Keratinocyte (primary cell): Measurements from ENCODE around the gene GPX3. TPM values are rescaled to one million over a fixed set of nuclear protein-coding genes. Genes with fewer than 3 reads are reported as not detected.

ENCODE experiments used
- DNase-seq: peaks from one replicate; pipeline ENCODE4 v3.0.0-alpha.2; 2011; ENCODE audit warnings: low read depth, missing footprints, low spot score
- FAIRE-seq: peaks from 2 replicates; lab custom pipeline; 2011; peaks lifted over from hg19 to GRCh38; lab: Jason Lieb, UNC
- H2AFZ ChIP-seq: 2 replicates; pipeline ENCODE4 v1.6.0; 2012; ENCODE audit warnings: low read length, control low read depth, inconsistent platforms; ENCODE audit not compliant: control insufficient read depth
- H3K27ac ChIP-seq: 2 replicates; pipeline ENCODE4 v1.5.1; 2011; ENCODE audit warnings: low read length; ENCODE audit not compliant: control insufficient read depth, insufficient read depth
- H3K27me3 ChIP-seq: 3 replicates; pipeline ENCODE4 v1.6.0; 2011; ENCODE audit warnings: low read length; ENCODE audit not compliant: control insufficient read depth, insufficient read depth; ENCODE audit errors: extremely low read depth
- H3K36me3 ChIP-seq, 2 experiments: 2 replicates in 1 of 2; 3 replicates in 1 of 2; pipeline ENCODE4 v1.5.1; 2011; ENCODE audit warnings: low read length in 2 of 2, mild to moderate bottlenecking in 1 of 2; ENCODE audit not compliant: control insufficient read depth in 2 of 2, insufficient read depth in 2 of 2; ENCODE audit errors: extremely low read depth in 1 of 2
- H3K4me1 ChIP-seq: 3 replicates; pipeline ENCODE4 v1.5.1; 2011; ENCODE audit warnings: low read length; ENCODE audit not compliant: control insufficient read depth, insufficient read depth; ENCODE audit errors: extremely low read depth
- H3K4me2 ChIP-seq: 3 replicates; pipeline ENCODE4 v1.6.0; 2011; ENCODE audit warnings: low read depth, low read length; ENCODE audit not compliant: control insufficient read depth, insufficient read depth; ENCODE audit errors: extremely low read depth
- H3K4me3 ChIP-seq, 3 experiments: fragments of 200-600 bp in 1 of 3; sonication (generic) in 1 of 3; 2 replicates in 2 of 3; 3 replicates in 1 of 3; pipeline ENCODE4 v1.5.1; 2011 to 2016; ENCODE audit warnings: low read length in 3 of 3, mild to moderate bottlenecking in 3 of 3, control low read depth in 2 of 3, inconsistent platforms in 1 of 3, low read depth in 1 of 3, mixed read lengths in 1 of 3, mixed run types in 1 of 3, moderate library complexity in 1 of 3; ENCODE audit not compliant: control insufficient read depth in 2 of 3, insufficient read depth in 2 of 3; ENCODE audit errors: extremely low read depth in 1 of 3
- H3K79me2 ChIP-seq: 2 replicates; pipeline ENCODE4 v1.6.0; 2012; ENCODE audit warnings: low read length; ENCODE audit not compliant: control insufficient read depth, insufficient read depth
- H3K9ac ChIP-seq: 3 replicates; pipeline ENCODE4 v1.6.0; 2011; ENCODE audit warnings: low read length; ENCODE audit not compliant: control insufficient read depth, insufficient read depth; ENCODE audit errors: extremely low read depth
- H3K9me1 ChIP-seq: 3 replicates; pipeline ENCODE4 v1.6.0; 2011; ENCODE audit warnings: low read length; ENCODE audit not compliant: control insufficient read depth, insufficient read depth; ENCODE audit errors: extremely low read depth
- H3K9me3 ChIP-seq: 2 replicates; pipeline ENCODE4 v1.5.1; 2012; ENCODE audit warnings: low read depth, low read length; ENCODE audit not compliant: control insufficient read depth
- H4K20me1 ChIP-seq: 3 replicates; pipeline ENCODE4 v1.6.0; 2011; ENCODE audit warnings: low read length; ENCODE audit not compliant: control insufficient read depth, insufficient read depth; ENCODE audit errors: extremely low read depth
- EZH2 ChIP-seq: IDR thresholded peaks from one replicate; pipeline ENCODE4 v1.6.1; 2012; ENCODE audit warnings: inconsistent platforms, mild to moderate bottlenecking, low read length, moderate library complexity
- dilution Hi-C: fragments of 300-500 bp; cut with MboI; formaldehyde crosslinking; loops from one replicate; pipeline ENCODE4 v1.7.0; 2020; ENCODE audit warnings: low sequenced_read_pairs; ENCODE audit not compliant: extremely low pct_ligation_motif_present
- polyA plus RNA-seq, 5 experiments: library from polyadenylated mRNA; depleted of rRNA in 3 of 5; stranded (reverse) in 3 of 5; stranded (forward) in 1 of 5; unstranded in 1 of 5; fragments of >200 nt; gene quantifications; 1 replicate in 1 of 5; 2 replicates in 3 of 5; 3 replicates in 1 of 5; pipeline versions ENCODE4 v1.2.1 to v1.2.3, GENCODE V29; 2011 to 2012; ENCODE audit warnings: missing spikeins in 2 of 5, low read depth in 1 of 5, low replicate concordance in 1 of 5
- TF ChIP-seq, protein P1 (sequence below), 3 experiments: IDR thresholded peaks in 1 of 3; conservative IDR thresholded peaks in 1 of 3; optimal IDR thresholded peaks in 1 of 3; 2 replicates in 2 of 3; 3 replicates in 1 of 3; pipeline versions ENCODE3 to v1.5.1; 2011; ENCODE audit warnings: low read length in 3 of 3, mild to moderate bottlenecking in 3 of 3, moderate library complexity in 2 of 3, control low read depth in 1 of 3, inconsistent platforms in 1 of 3; ENCODE audit not compliant: insufficient read depth in 2 of 3; ENCODE audit errors: extremely low read depth in 1 of 3

GPX3 gene
- polyA plus RNA-seq, 1 donor (not counting 4 experiments of a cell fraction or from before 2014, with no cell fraction given) = 120 TPM

DNA sequence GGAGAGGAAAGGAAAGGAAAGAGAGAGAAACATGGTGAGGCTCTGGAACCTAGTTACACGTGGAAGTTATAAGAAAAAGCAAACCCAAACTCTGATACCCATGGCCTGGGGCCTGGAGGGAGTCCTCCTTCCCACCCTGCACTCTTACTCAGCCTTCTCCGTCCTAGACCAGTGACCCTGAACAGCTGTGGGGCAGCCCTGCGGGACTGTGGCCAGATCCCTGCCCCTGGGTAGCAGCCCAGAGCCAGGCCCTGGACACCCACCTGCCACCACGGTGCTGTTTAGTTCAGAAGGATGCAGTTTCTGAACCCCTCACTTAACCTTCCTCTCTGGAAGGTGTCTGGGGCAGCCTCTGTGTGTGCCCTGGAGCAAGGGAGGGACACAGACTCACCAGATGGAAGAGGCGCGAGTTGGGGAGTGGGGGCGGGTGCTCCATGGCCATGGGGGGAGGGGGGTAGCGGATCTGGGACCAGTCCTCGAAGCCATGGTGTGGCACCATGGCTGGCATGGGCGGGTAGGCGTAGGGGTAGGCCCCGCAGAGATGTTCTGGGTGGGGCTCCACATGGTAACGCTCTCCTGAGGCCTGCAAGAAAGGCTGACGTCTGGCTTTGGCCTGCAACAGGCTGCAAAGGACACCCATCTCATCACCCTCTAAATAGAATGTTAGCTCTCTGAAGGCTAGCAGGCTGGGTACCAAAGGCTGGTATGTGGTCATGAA lies 13.0 kb downstream of the GPX3 start:
- no peak for DNase-seq
- Histone ChIP-seq H3K27me3 (no peaks in the 10 kb centered on the region), H3K9me3 (no peaks in the 10 kb centered on the region), H2AFZ (no peak overlapping the region), H3K36me3 (peaks cover 58 to 61% of the 10 kb centered on the region in 2 experiments), H3K79me2 (no peaks in the 10 kb centered on the region), H3K9ac (no peak overlapping the region), H3K4me3 (no peak overlapping the region), H3K4me1 (no peaks in the 10 kb centered on the region), H3K4me2 (no peak overlapping the region), H4K20me1 (no peaks in the 10 kb centered on the region), H3K27ac (no peak overlapping the region), H3K9me1 (no peaks in the 10 kb centered on the region)
- FAIRE-seq = no peak
- dilution Hi-C loops = no loop called here
- TF ChIP-seq EZH2 = no peak
- TF ChIP-seq, protein P1, sequence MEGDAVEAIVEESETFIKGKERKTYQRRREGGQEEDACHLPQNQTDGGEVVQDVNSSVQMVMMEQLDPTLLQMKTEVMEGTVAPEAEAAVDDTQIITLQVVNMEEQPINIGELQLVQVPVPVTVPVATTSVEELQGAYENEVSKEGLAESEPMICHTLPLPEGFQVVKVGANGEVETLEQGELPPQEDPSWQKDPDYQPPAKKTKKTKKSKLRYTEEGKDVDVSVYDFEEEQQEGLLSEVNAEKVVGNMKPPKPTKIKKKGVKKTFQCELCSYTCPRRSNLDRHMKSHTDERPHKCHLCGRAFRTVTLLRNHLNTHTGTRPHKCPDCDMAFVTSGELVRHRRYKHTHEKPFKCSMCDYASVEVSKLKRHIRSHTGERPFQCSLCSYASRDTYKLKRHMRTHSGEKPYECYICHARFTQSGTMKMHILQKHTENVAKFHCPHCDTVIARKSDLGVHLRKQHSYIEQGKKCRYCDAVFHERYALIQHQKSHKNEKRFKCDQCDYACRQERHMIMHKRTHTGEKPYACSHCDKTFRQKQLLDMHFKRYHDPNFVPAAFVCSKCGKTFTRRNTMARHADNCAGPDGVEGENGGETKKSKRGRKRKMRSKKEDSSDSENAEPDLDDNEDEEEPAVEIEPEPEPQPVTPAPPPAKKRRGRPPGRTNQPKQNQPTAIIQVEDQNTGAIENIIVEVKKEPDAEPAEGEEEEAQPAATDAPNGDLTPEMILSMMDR (optimal IDR thresholded peaks at IDR 0.05 in 1 of 3, IDR thresholded peaks at IDR 0.05 in 1 of 3, conservative IDR thresholded peaks at IDR 0.05 in 1 of 3; ENCODE audit: extremely low read depth in 1 of 3, insufficient read depth in 2 of 3, low read length in 3 of 3) = no peak

DNA sequence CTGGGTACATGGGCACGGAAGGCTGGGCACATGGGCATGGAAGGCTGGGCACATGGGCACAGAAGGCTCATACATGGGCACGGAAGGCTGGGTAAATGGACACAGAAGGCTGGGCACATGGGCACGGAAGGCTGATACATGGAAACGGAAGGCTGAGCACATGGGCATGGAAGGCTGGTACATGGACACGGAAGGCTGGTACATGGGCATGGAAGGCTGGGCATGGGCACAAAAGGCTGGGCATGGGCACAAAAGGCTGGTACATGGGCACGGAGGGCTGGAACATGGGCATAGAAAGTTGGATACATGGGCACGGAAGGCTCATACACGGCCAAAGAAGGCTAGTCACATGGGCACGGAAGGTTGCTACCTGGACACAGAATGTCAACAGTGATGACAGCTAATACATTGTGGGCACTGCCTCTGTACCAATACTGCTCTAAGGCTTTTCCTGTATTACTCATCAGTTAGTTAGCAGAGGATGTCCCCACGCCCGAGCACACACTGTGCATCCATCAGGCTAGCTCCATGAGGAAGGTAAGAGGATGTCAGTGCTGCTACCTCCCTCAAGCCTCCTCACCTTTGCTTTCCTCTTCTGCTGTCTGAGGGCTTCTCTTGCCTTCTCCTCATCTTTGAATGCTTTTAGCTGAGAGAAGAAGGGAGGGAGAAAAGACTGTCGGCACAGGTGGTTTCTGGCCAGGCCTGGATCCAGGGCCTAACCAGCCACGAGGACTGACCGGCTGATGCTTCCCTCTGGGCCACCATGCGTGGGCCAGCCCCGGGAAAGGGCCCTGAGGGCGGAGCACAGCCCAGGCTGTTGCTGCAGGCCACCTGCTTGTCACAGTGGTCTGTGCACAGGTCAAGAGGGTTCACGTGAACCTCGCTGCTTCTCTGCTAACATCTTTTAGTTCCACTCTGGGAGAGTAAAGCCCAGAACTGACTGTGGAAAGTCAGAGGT lies 14.3 kb downstream of the GPX3 start:
- Histone ChIP-seq H3K4me2 (no peak overlapping the region), H2AFZ (no peak overlapping the region), H3K9me1 (no peaks in the 10 kb centered on the region), H3K27me3 (no peaks in the 10 kb centered on the region), H3K27ac (peak overlapping the region; percentile 15), H3K36me3 (peaks cover 60 to 64% of the 10 kb centered on the region in 2 experiments), H3K4me1 (peaks cover 10% of the 10 kb centered on the region), H3K9me3 (no peaks in the 10 kb centered on the region), H4K20me1 (no peaks in the 10 kb centered on the region), H3K79me2 (no peaks in the 10 kb centered on the region), H3K4me3 (no peak overlapping the region), H3K9ac (no peak overlapping the region)
- FAIRE-seq = peak; percentile 82
- dilution Hi-C loops = no loop called here
- TF ChIP-seq EZH2 = no peak
- no peak for DNase-seq
